IMR-90 (cell line): ENCODE measurements around the gene RPL37. TPM values are rescaled to one million over a fixed set of nuclear protein-coding genes. Genes with fewer than 3 reads are reported as not detected.

ENCODE experiments used
- microRNA-seq, 2 experiments: library from miRNA; stranded (forward) in 1 of 2; unstranded in 1 of 2; fragments of 10-50 nt in 1 of 2; fragments of <30 nt in 1 of 2; gene quantifications in 1 of 2; microRNA quantifications in 1 of 2; one replicate each; pipeline versions ENCODE3 to v1.1.0; 2013 to 2020; ENCODE audit not compliant: insufficient read depth in 1 of 2, insufficient read length in 1 of 2, unreplicated experiment in 1 of 2
- polyA plus RNA-seq, 3 experiments: library from polyadenylated mRNA; depleted of rRNA; stranded (reverse); fragments of >200 nt; gene quantifications; 2 replicates each; pipeline ENCODE4 v1.2.3, GENCODE V29; 2012; ENCODE audit warnings: low replicate concordance in 1 of 3
- small RNA-seq, 5 experiments: library from RNA; depleted of rRNA; stranded (forward); fragments of <200 nt; gene quantifications; one replicate each; pipeline ENCODE3, GENCODE V24; 2012
- total RNA-seq: library from RNA; depleted of rRNA; stranded (reverse); fragments of >200 nt; gene quantifications from 2 replicates; pipeline ENCODE4 v1.2.3, GENCODE V29; 2012; rRNA removed

RPL37 gene
- total and polyA plus RNA-seq, 2 of the 4 experiments (the other 2 are of a cell fraction), result 35.3 to 294 TPM

Small RNAs within 50 kb of the gene (microRNA-seq; reads per million reads assigned to microRNA genes)
- gene RF00191 (ENCODE audit: insufficient read depth, insufficient read length), result not detected
- 124 reads per million, percentile 83 among the genes with 10 or more reads in this experiment for gene SNORD72 (ENCODE audit: insufficient read depth, insufficient read length)

Small RNAs within 50 kb of the gene (small RNA-seq; reads per million reads assigned to genes)
- gene RF00191 (0 reads per million in 5 experiments), gene SNORD72 (0 to 313 (median 4.5) reads per million in 5 experiments)

Other genes starting within 250 kb of the RPL37 start
- gene PTGER4, start 155.3 kb downstream of the RPL37 start, total RNA-seq, result 7.9 and 10.6 TPM in 2 replicates
- gene PTGER4, start 155.3 kb downstream of the RPL37 start, polyA plus RNA-seq (2012; rRNA removed), result 10.1 and 15.4 TPM in 2 replicates
- gene TTC33, start 79.3 kb downstream of the RPL37 start, total RNA-seq, result 8.1 and 11.7 TPM in 2 replicates
- gene TTC33, start 79.3 kb downstream of the RPL37 start, polyA plus RNA-seq (2012; rRNA removed), result 2.5 and 3.1 TPM in 2 replicates
- gene PRKAA1, start 36.8 kb downstream of the RPL37 start, total RNA-seq, result 94.1 and 129 TPM in 2 replicates
- gene PRKAA1, start 36.8 kb downstream of the RPL37 start, polyA plus RNA-seq (2012; rRNA removed), result 38.9 and 47.7 TPM in 2 replicates
- gene CARD6, start 6.1 kb upstream of the RPL37 start, total RNA-seq, result 4.2 and 4.3 TPM in 2 replicates
- 1.5 and 1.8 TPM in 2 replicates for gene CARD6, start 6.1 kb upstream of the RPL37 start, polyA plus RNA-seq (2012; rRNA removed)
- gene C7, start 74.3 kb upstream of the RPL37 start, total RNA-seq, result 0.54 and 0.83 TPM in 2 replicates
- 1.4 and 1.8 TPM in 2 replicates for gene C7, start 74.3 kb upstream of the RPL37 start, polyA plus RNA-seq (2012; rRNA removed)
- not detected in 2 replicates for gene MROH2B, start 236.1 kb upstream of the RPL37 start, total RNA-seq
- gene MROH2B, start 236.1 kb upstream of the RPL37 start, polyA plus RNA-seq (2012; rRNA removed), result not detected in 2 replicates